NCI-H128 (cell line): ENCODE data around the gene MFSD6L.

Experiments
- DNase-seq: peaks from one replicate; lab custom pipeline; 2025; ENCODE audit not compliant: unreplicated experiment; lab: John Stamatoyannopoulos, UW

MFSD6L gene

GRCh38 chr17:8798846-8799569 lies at the start of gene MFSD6L:
Gene MFSD6L (minus strand): TSS chr17:8799365. CDS start chr17:8799120, 245 bp downstream.
- DNase-seq, result no peak

- DNase-seq, result no peak
Observed at GRCh38 chr17:8847891-8848290, 48.7 kb upstream of the MFSD6L start.

GRCh38 chr17:8846768-8847211 lies 47.6 kb upstream of the MFSD6L start:
- DNase-seq, result no peak

GRCh38 chr17:8844229-8845218 lies 45.4 kb upstream of the MFSD6L start:
- DNase-seq, result no peak

GRCh38 chr17:8843344-8843743 lies 44.2 kb upstream of the MFSD6L start:
- DNase-seq, result no peak

- no peak for DNase-seq
Observed at GRCh38 chr17:8841844-8842243, 42.7 kb upstream of the MFSD6L start.

- DNase-seq, result no peak
Observed at GRCh38 chr17:8839410-8839935, 40.3 kb upstream of the MFSD6L start.

- DNase-seq, result no peak
Observed at GRCh38 chr17:8838551-8839095, 39.5 kb upstream of the MFSD6L start.

GRCh38 chr17:8837563-8838075 lies 38.5 kb upstream of the MFSD6L start:
- DNase-seq, result no peak

GRCh38 chr17:8836821-8837562 lies 37.8 kb upstream of the MFSD6L start:
- DNase-seq, result no peak

GRCh38 chr17:8835631-8836364 lies 36.6 kb upstream of the MFSD6L start:
- DNase-seq, result no peak

- no peak for DNase-seq
Observed at GRCh38 chr17:8835106-8835505, 35.9 kb upstream of the MFSD6L start.

- DNase-seq, result no peak
Observed at GRCh38 chr17:8832711-8833352, 33.7 kb upstream of the MFSD6L start.

- DNase-seq, result no peak
Observed at GRCh38 chr17:8831234-8831849, 32.2 kb upstream of the MFSD6L start.

- DNase-seq, result no peak
Observed at GRCh38 chr17:8830141-8830540, 31.0 kb upstream of the MFSD6L start.

- DNase-seq, result no peak
Observed at GRCh38 chr17:8829036-8829941, 30.1 kb upstream of the MFSD6L start.

- DNase-seq, result no peak
Observed at GRCh38 chr17:8828517-8828875, 29.3 kb upstream of the MFSD6L start.
